ENCODE results near the gene SLC23A2. TPM values are rescaled to one million over a fixed set of nuclear protein-coding genes. Genes with fewer than 3 reads are reported as not detected.

The SLC23A2 gene
- total RNA-seq, 1 experiment from 2014 or later: 16.3 TPM

- no peaks in the 10 kb centered on the region for H3K9me2 ChIP-seq (ENCODE audit: insufficient read depth)
- H3K4me3 ChIP-seq (replicated peaks in 1 of 2; ENCODE audit: low read depth in 1 of 2, low read length in 2 of 2): no peak overlapping the region
- CTCF ChIA-PET: no interaction called here
- POLR2A ChIA-PET: no interaction called here
- peaks cover 6 to 33% of the 10 kb centered on the region in 2 experiments; a peak in 3 of 4 replicates for H3K4me1 ChIP-seq (ENCODE audit: control insufficient read depth in 1 of 2, insufficient read depth in 2 of 2, low read length in 2 of 2)
- no peak overlapping the region for H3K4me2 ChIP-seq (ENCODE audit: low read length)
- no TSS peak for BruUV-seq (replicated peaks)
- no peaks in the 10 kb centered on the region for H4K20me1 ChIP-seq (ENCODE audit: insufficient read depth)
- H3K9me3 ChIP-seq (ENCODE audit: control insufficient read depth in 1 of 2, insufficient read depth in 1 of 2, low read depth in 1 of 2, low read length in 2 of 2): no peaks in the 10 kb centered on the region
- intact Hi-C loops (cut with micrococcal nuclease): no loop called here
- H2AFZ ChIP-seq (ENCODE audit: low read depth, low read length, poor library complexity, severe bottlenecking): no peak overlapping the region
- no peak overlapping the region for H3K27ac ChIP-seq (ENCODE audit: low read depth, low read length)
- DNase-seq (ENCODE audit: low read depth, low spot score) (no peak), ATAC-seq (no peak)
- no peak for TF ChIP-seq EZH2 (IDR thresholded peaks at IDR 0.05)
- TF ChIP-seq SIN3A (IDR thresholded peaks at IDR 0.05; ENCODE audit: low read depth): no peak
- no peak for TF ChIP-seq JUND (IDR thresholded peaks at IDR 0.05)
- TF ChIP-seq TCF7L2 (IDR thresholded peaks at IDR 0.05; ENCODE audit: borderline replicate concordance, extremely low read depth, insufficient read depth, insufficient read length): no peak
- no peak for TF ChIP-seq YY1 (IDR thresholded peaks at IDR 0.05; ENCODE audit: extremely low read depth, insufficient replicate concordance, low read depth, low read length)
- no peak for TF ChIP-seq FOSL1 (IDR thresholded peaks at IDR 0.05; ENCODE audit: low read depth)
- TF ChIP-seq, protein P1, sequence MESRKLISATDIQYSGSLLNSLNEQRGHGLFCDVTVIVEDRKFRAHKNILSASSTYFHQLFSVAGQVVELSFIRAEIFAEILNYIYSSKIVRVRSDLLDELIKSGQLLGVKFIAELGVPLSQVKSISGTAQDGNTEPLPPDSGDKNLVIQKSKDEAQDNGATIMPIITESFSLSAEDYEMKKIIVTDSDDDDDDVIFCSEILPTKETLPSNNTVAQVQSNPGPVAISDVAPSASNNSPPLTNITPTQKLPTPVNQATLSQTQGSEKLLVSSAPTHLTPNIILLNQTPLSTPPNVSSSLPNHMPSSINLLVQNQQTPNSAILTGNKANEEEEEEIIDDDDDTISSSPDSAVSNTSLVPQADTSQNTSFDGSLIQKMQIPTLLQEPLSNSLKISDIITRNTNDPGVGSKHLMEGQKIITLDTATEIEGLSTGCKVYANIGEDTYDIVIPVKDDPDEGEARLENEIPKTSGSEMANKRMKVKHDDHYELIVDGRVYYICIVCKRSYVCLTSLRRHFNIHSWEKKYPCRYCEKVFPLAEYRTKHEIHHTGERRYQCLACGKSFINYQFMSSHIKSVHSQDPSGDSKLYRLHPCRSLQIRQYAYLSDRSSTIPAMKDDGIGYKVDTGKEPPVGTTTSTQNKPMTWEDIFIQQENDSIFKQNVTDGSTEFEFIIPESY (IDR thresholded peaks at IDR 0.05; ENCODE audit: extremely low read depth, insufficient replicate concordance, low read length): no peak
- no peak for TF ChIP-seq POLR2A (IDR thresholded peaks at IDR 0.05; ENCODE audit: borderline replicate concordance, extremely low read depth, insufficient read depth, insufficient read length)
- H3K9ac ChIP-seq (ENCODE audit: low read length): no peak overlapping the region
- H3K36me3 ChIP-seq (ENCODE audit: control insufficient read depth in 1 of 2, insufficient read depth in 2 of 2, low read length in 2 of 2): no peaks in the 10 kb centered on the region
- no peaks in the 10 kb centered on the region for H3K27me3 ChIP-seq (ENCODE audit: insufficient read depth, low read length)
- RAD21 ChIA-PET (ENCODE audit: low non-redundant PET in 1 of 2, low total read pairs in 2 of 2, uncharacterized antibody in 2 of 2, unreplicated experiment in 2 of 2): no interaction called here
- no peaks in the 10 kb centered on the region for H3K79me2 ChIP-seq (ENCODE audit: insufficient read depth, low read length)
These were observed 179.7 kb downstream of the SLC23A2 start for GRCh38 chr20:4821590-4821989.
